Measurements from ENCODE around the gene CHN1.

- TF ChIP-seq CTCF (IDR thresholded peaks at IDR 0.05): no peak
- no peak for TF ChIP-seq POLR2A (IDR thresholded peaks at IDR 0.05)
Observed at GRCh38 chr2:174949988-174950687, 55.0 kb downstream of the CHN1 start.
